ENCODE results near the gene CC2D2A.
A peak's percentile ranks its signal among the peaks of the same experiment; 100 is the strongest.

CC2D2A gene

GRCh38 chr4:15648600-15648999 is 178.9 kb downstream of the CC2D2A start:
- DNase-seq (ENCODE audit: low read depth in 2 of 2): no peak

- DNase-seq (ENCODE audit: low read depth in 2 of 2): peak; percentile 8 to 17
Observed at GRCh38 chr4:15649914-15650545, 180.3 kb downstream of the CC2D2A start.
